ENCODE data around the gene CADM2. TPM values are rescaled to one million over a fixed set of nuclear protein-coding genes. Genes with fewer than 3 reads are reported as not detected.

The CADM2 gene
- 0.10 to 0.30 TPM (median 0.21 TPM) in 4 of 5 replicates, not detected in the other for total RNA-seq (2022; extraction: Qiagen RNA extraction)

GRCh38 chr3:84958495-84959469 is at the start of gene CADM2:
Gene CADM2 (plus strand): TSS chr3:84958989.

